ENCODE results near the gene RASL11B. TPM values are rescaled to one million over a fixed set of nuclear protein-coding genes. Genes with fewer than 3 reads are reported as not detected.
A peak's percentile ranks its signal among the peaks of the same experiment; 100 is the strongest.

RASL11B gene
- total RNA-seq (not detected in 2 replicates), polyA plus RNA-seq (0.29 and 0.83 TPM in 2 replicates), polyA minus RNA-seq (0.42 and 0.78 TPM in 2 replicates), Bru-seq, nascent RNA (percentile 20 among the genes with signal in this experiment), BruChase-seq, experiment 1, labeled RNA remaining after a 6-hour chase (not detected), BruChase-seq, experiment 2, labeled RNA remaining after a 2-hour chase (not detected)
- 0.59 and 0.62 TPM in 2 replicates for polyA plus RNA-seq (2011; cell fraction: cytosol; rRNA removed)
- polyA plus RNA-seq (2011; cell fraction: nucleus; rRNA removed) = 1.5 and 1.6 TPM in 2 replicates
- polyA plus RNA-seq (2012) = 0.60 and 1.5 TPM in 2 replicates
- polyA minus RNA-seq (2011; cell fraction: cytosol; rRNA and poly(A)+ RNA removed) = not detected
- 1.3 and 2.4 TPM in 2 replicates for polyA minus RNA-seq (2011; cell fraction: nucleus; rRNA and poly(A)+ RNA removed)
- long read RNA-seq = 0 reads

- H3K27ac ChIP-seq (ENCODE audit: insufficient read depth, low read depth, low read length) = no peak within 1 kb of the TSS
- no peaks in the 10 kb centered on the region for H3K9me1 ChIP-seq (replicated peaks; ENCODE audit: control insufficient read depth, extremely low read depth, insufficient read depth, low read length)
- TF ChIP-seq POLR2AphosphoS5 (IDR thresholded peaks at IDR 0.05; ENCODE audit: insufficient read depth, low read depth, low read length) (peak; percentile 24), CTCF (IDR thresholded peaks at IDR 0.05; ENCODE audit: extremely low read depth in 1 of 2, insufficient read depth in 1 of 2, low read depth in 1 of 2, low read length in 2 of 2) (no peak), MAX (IDR thresholded peaks at IDR 0.05; ENCODE audit: insufficient read depth, insufficient read length) (peak; percentile 64)
- no TSS peak for BruUV-seq (replicated peaks)
- dilution Hi-C loops (cut with MboI; ENCODE audit: extremely low pct_ligation_motif_present, low sequenced_read_pairs) (no loop called here), intact Hi-C loops (cut with micrococcal nuclease) (loop anchor here (2.0 to 10.0 kb wide), 5 partner anchors 50 to 317 kb away; no protein-coding TSS in a partner anchor)
- no peak within 1 kb of the TSS for H3K9ac ChIP-seq (replicated peaks; ENCODE audit: extremely low read depth, insufficient read depth, low read length)
- ChIA-PET CTCF (interaction anchor here (1.2 kb wide), 1 partner anchor 121 kb away, joined by 5 read pairs; no protein-coding TSS in a partner anchor), POLR2A (no interaction called here)
- no peaks in the 10 kb centered on the region for H3K79me2 ChIP-seq (ENCODE audit: control insufficient read depth, insufficient read depth, low read length)
- peak; percentile 57 for FAIRE-seq
- peaks cover 32 to 55% of the 10 kb centered on the region in 2 experiments for H3K27me3 ChIP-seq (ENCODE audit: control insufficient read depth in 2 of 2, insufficient read depth in 2 of 2, low read length in 2 of 2)
- no peaks in the 10 kb centered on the region for H4K20me1 ChIP-seq (replicated peaks; ENCODE audit: control insufficient read depth, extremely low read depth, insufficient read depth, low read length)
- peak; percentile 78 for DNase-seq (ENCODE audit: low read depth, low spot score)
- H3K4me1 ChIP-seq (ENCODE audit: control insufficient read depth, extremely low read depth, insufficient read depth, low read length) = peaks cover 9% of the 10 kb centered on the region
- no peaks in the 10 kb centered on the region for H3K36me3 ChIP-seq (ENCODE audit: control insufficient read depth in 2 of 2, extremely low read depth in 1 of 2, insufficient read depth in 2 of 2, low read length in 2 of 2)
- peak within 1 kb of the TSS; percentile 39 for H3K4me2 ChIP-seq (ENCODE audit: insufficient read depth, low read length)
- H3K9me3 ChIP-seq (replicated peaks; ENCODE audit: control insufficient read depth, insufficient read depth, low read length) = no peaks in the 10 kb centered on the region
- peak within 1 kb of the TSS; percentile 90 for H2AFZ ChIP-seq (ENCODE audit: low read depth, low read length)
- peak within 1 kb of the TSS; percentile 5 to 50 (median 38) for H3K4me3 ChIP-seq (replicated peaks in 1 of 3; ENCODE audit: insufficient read depth in 1 of 3, low read depth in 1 of 3, low read length in 3 of 3)
Measured at GRCh38 chr4:52861879-52862616, at the start of gene RASL11B. Gene RASL11B, plus strand, starts transcription at chr4:52862317. Its CDS starts 191 bp downstream, at chr4:52862508.
